Epithelial cell of proximal tubule (primary cell): Measurements from ENCODE around the gene ARHGAP26. TPM values are rescaled to one million over a fixed set of nuclear protein-coding genes. Genes with fewer than 3 reads are reported as not detected.

Experiments
- DNase-seq: peaks from one replicate; pipeline ENCODE4 v3.0.0-alpha.2; 2011; ENCODE audit warnings: low read depth
- H3K4me3 ChIP-seq: 2 replicates; pipeline ENCODE4 v1.5.1; 2011; ENCODE audit warnings: low read depth, mild to moderate bottlenecking, low read length
- total RNA-seq: library from RNA; depleted of rRNA; stranded (reverse); fragments of >200 nt; gene quantifications from 2 replicates; pipeline ENCODE4 v1.2.3, GENCODE V29; 2015
- TF ChIP-seq, protein P1 (sequence below): conservative IDR thresholded peaks from 2 replicates; pipeline ENCODE4 v1.5.1; 2012; ENCODE audit warnings: low read depth, mild to moderate bottlenecking, low read length

The ARHGAP26 gene
- total RNA-seq, 1 donor from 2014 or later, result 7.0 TPM

DNA sequence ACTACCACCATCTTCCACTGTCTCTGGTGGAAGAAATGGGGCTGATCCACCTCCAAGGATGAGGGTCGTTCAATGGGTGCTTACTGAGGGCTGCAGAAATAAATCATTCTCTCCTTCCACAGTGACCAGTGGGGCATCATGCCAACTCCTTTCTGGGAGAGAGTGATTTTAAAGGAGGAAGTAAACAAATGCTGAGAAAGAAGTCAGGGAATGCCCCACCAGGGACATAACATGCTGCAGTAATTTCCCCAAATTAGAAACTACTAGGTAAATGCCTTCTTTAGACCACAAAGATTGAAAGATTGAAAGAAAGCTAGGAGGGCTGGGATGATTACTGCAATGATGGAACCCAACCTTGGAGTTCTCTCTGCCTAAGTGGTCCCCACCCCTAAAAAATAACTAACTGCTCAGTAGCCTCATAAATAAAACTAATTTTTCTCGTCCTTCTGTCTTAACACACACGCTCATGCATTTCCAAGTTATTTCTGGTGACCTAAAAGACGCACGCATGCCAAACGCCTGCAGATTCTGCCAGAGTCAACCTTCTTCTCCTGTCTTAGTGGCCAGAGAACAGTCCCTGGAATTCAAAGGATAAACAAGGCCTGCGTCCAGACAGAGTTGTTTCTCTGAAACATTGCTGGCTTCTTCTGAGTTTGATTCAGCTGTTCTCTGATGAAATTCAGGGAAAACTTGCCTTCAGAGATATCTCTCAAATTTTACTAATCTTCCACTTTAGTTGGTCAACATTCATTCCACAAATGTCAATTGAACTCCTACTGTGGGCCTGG lies 383.3 kb downstream of the ARHGAP26 start:
- TF ChIP-seq, protein P1, sequence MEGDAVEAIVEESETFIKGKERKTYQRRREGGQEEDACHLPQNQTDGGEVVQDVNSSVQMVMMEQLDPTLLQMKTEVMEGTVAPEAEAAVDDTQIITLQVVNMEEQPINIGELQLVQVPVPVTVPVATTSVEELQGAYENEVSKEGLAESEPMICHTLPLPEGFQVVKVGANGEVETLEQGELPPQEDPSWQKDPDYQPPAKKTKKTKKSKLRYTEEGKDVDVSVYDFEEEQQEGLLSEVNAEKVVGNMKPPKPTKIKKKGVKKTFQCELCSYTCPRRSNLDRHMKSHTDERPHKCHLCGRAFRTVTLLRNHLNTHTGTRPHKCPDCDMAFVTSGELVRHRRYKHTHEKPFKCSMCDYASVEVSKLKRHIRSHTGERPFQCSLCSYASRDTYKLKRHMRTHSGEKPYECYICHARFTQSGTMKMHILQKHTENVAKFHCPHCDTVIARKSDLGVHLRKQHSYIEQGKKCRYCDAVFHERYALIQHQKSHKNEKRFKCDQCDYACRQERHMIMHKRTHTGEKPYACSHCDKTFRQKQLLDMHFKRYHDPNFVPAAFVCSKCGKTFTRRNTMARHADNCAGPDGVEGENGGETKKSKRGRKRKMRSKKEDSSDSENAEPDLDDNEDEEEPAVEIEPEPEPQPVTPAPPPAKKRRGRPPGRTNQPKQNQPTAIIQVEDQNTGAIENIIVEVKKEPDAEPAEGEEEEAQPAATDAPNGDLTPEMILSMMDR, result no peak
- H3K4me3 ChIP-seq, result no peak overlapping the region
- DNase-seq, result no peak

DNA sequence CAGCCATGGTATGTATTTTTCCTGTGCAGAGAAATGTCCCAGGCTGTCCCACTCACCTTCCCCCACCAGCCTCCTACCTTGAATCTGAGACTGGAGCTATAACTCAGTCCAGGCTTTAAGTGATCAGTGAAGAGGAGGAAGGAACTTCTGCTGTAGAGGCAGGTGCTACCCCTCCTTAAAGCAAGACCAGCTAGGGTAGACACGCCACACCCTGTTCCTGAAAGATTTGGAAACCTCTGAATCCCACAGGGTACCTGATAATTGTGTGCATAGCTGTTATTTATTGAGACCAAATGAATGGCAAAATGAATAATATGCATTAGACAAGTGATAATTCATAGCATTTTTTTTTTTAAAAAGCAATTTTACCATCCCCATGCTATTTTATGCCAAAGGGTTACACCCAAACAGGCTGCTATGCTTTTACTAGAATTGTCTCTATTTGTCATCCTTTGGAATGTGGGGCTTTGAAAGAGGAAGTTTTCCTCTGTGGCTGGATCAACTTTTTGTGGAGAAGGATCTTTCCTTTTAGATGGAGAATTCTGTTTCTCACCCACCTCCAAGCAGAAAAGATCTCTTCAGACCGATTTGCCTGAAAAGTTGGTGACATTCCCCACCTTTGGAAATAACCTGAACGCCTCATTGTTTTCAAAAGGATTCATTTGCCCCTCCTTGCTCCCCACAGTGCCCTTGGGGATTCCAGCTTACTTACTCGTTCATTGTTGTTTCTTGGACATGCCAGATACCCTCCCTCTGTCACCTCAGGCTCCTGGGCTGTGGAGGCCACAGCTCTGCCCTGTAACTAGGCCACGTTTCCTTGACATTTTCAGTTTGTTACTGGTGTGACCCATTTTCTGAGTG lies 384.6 kb downstream of the ARHGAP26 start:
- DNase-seq, result no peak
- TF ChIP-seq, protein P1, result no peak
- no peak overlapping the region for H3K4me3 ChIP-seq

DNA sequence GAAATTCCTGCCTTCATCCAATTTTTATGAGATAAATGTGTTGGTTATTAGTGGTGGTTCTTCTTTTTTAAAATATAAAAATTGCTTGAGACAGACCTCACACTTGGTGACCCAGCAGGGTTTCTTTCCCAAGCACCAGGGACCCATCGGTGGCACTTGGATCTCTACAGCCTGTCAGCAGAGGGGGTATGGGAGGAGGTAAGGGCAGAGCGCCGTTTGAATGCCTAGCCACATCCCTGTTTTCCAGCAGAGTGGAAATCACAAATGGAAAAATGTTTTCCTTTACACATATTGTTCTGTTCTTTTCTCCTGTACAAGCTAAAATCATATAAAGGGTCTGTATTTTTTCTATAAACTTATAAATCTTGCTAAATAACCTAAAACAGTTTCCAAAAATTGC lies 385.3 kb downstream of the ARHGAP26 start:
- DNase-seq, result no peak
- TF ChIP-seq, protein P1, result no peak
- H3K4me3 ChIP-seq, result no peak overlapping the region

DNA sequence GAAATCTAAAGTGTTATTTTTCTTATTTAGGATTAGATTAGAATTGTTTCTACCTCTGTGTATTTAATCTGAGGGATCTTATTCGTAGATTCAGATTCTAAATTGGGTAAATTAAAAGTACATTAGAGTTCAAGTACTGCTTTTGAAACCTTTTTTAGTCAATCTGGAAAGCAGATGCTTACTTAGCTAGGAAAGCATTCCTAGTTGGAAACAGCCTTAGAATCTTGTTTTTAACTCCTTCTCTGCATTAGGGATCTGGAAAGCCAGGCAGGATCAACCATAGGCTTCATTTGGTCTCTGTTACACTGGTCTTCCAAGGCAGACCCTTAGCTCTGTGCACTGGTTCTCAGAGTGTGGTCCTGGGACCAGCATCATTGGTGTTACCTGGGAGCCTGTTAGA lies 385.9 kb downstream of the ARHGAP26 start:
- TF ChIP-seq, protein P1, result no peak
- H3K4me3 ChIP-seq, result no peak overlapping the region
- no peak for DNase-seq

DNA sequence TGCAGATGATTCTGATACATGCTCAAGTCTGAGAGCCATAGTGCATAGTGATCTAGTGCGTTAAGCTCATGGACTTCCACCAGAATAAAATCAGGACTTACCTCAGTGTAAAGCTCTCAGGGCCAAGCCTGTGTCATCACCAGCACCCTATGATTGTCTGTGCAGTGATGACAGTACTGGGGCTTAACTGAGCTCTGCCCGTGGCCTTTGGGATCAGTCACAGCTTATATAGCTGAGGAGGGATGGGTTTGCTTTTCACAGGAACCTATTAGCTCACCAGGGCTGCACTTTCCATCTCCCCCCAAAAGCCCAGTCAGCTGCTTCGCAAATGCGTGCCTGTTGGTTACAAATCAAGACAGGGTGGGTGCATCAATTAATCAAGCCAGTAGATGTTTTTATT lies 386.4 kb downstream of the ARHGAP26 start:
- TF ChIP-seq, protein P1, result no peak
- DNase-seq, result no peak
- H3K4me3 ChIP-seq, result no peak overlapping the region

DNA sequence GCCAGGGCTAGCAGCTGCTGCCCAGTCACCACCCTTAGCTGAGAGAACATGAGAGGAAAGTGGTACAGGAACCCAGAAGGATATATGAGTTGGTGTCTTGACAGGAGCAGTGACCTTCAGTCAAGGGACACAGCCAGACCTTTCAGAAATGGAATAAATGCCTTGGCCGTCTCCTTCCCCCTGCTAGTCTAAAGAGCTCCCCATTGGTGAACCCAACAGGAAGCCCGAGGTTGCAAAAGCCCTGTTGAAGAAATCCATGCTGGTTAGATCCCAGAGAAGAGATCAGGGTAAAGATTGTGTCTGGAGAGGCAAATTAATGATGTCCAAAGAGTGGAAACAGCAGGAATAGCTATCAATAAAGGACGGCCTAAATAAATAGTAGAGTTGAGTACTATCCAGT lies 388.9 kb downstream of the ARHGAP26 start:
- no peak for DNase-seq
- H3K4me3 ChIP-seq, result no peak overlapping the region
- TF ChIP-seq, protein P1, result no peak
